Left lung (tissue), 10 donors: ENCODE measurements around the gene KIF21A. TPM values are rescaled to one million over a fixed set of nuclear protein-coding genes. Genes with fewer than 3 reads are reported as not detected.
A peak's percentile ranks its signal among the peaks of the same experiment; 100 is the strongest.

Source experiments
- ATAC-seq: fragments of 200-7000 bp; cut with Tn5 transposase; one replicate; pipeline ENCODE4 v1.9.1; 2020; ENCODE audit warnings: moderate library complexity
- DNase-seq, 4 donors: peaks; one replicate each; pipeline ENCODE4 v3.0.0-alpha.2; 2013 to 2020
- H3K27ac ChIP-seq, 2 donors: fragments of 200-600 bp; sonication (generic) in 1 of 2; one replicate each; pipeline versions ENCODE4 v1.5.0 to v1.8.0; 2020 to 2021
- H3K27me3 ChIP-seq, 2 donors: fragments of 200-600 bp; sonication (generic) in 1 of 2; one replicate each; pipeline versions ENCODE4 v1.5.0 to v1.8.0; 2020 to 2021
- H3K36me3 ChIP-seq, 2 donors: fragments of 200-600 bp; sonication (generic) in 1 of 2; one replicate each; pipeline versions ENCODE4 v1.5.0 to v1.8.0; 2020 to 2021
- H3K4me1 ChIP-seq, 2 donors: fragments of 200-600 bp; one replicate each; pipeline ENCODE4 v1.8.0; 2021
- H3K4me3 ChIP-seq, 2 donors: fragments of 200-600 bp; sonication (generic) in 1 of 2; one replicate each; pipeline versions ENCODE4 v1.5.0 to v1.8.0; 2020 to 2021; ENCODE audit warnings: mild to moderate bottlenecking in 1 of 2
- H3K9me3 ChIP-seq, 2 donors: fragments of 200-600 bp; sonication (generic) in 1 of 2; one replicate each; pipeline versions ENCODE4 v1.5.0 to v1.8.0; 2020 to 2021
- CTCF ChIP-seq, 2 donors: fragments of 200-600 bp; sonication (generic) in 1 of 2; IDR thresholded peaks; one replicate each; pipeline versions ENCODE4 v1.5.0 to v1.8.0; 2021; ENCODE audit warnings: antibody characterized with exemption in 2 of 2
- intact Hi-C, 2 donors: fragments of 100-400 bp; cut with DNase I; formaldehyde crosslinking; loops; one replicate each; pipeline versions ENCODE4 v1.11.2 to v1.14.2; 2022
- polyA plus RNA-seq, 6 donors: library from polyadenylated mRNA; unstranded; fragments of 120-200 nt; gene quantifications; one replicate each; pipeline ENCODE4 v1.2.1, GENCODE V29; 2013; ENCODE audit not compliant: insufficient read length in 6 of 6
- total RNA-seq, 2 donors: library from RNA; stranded (reverse); fragmentation: NEBNext Ultra II Directional; extraction: Animal tissue kit (Norgen Biotek cat#: 25700); gene quantifications; one replicate each; pipeline ENCODE4 v1.2.1, GENCODE V29; 2021
- donor health status: DM: no; HTN: yes; CAD: no.
- donor health status: DM: no; HTN: no; CAD: no.

KIF21A gene
- total and polyA plus RNA-seq, 8 donors, result 12.7 to 19.7 (median 15.6) TPM

GRCh38 chr12:39440101-39440500, 2.8 kb downstream of the KIF21A start:
- DNase-seq, result no peak
- Histone ChIP-seq H3K9me3 (no peaks in the 10 kb centered on the region), H3K27me3 (peaks cover 0 to 45% of the 10 kb centered on the region in 2 donors), H3K4me1 (peaks cover 0 to 14% of the 10 kb centered on the region in 2 donors), H3K36me3 (no peaks in the 10 kb centered on the region), H3K4me3 (no peak overlapping the region), H3K27ac (no peak overlapping the region)
- no peak for ATAC-seq
- TF ChIP-seq CTCF (IDR thresholded peaks at IDR 0.05), result no peak
- intact Hi-C loops, result no loop called here

GRCh38 chr12:39435531-39435930, 7.4 kb downstream of the KIF21A start:
- Histone ChIP-seq H3K4me3 (no peak overlapping the region), H3K27me3 (no peaks in the 10 kb centered on the region), H3K4me1 (no peaks in the 10 kb centered on the region), H3K9me3 (no peaks in the 10 kb centered on the region), H3K36me3 (no peaks in the 10 kb centered on the region), H3K27ac (no peak overlapping the region)
- ATAC-seq (no peak), DNase-seq (no peak)
- intact Hi-C loops, result no loop called here
- no peak for TF ChIP-seq CTCF (IDR thresholded peaks at IDR 0.05)

GRCh38 chr12:39431797-39432196, 11.1 kb downstream of the KIF21A start:
- Histone ChIP-seq H3K27me3 (no peaks in the 10 kb centered on the region), H3K27ac (no peak overlapping the region), H3K4me3 (no peak overlapping the region), H3K4me1 (no peaks in the 10 kb centered on the region), H3K36me3 (no peaks in the 10 kb centered on the region), H3K9me3 (no peaks in the 10 kb centered on the region)
- no peak for ATAC-seq
- intact Hi-C loops, result no loop called here
- DNase-seq, result no peak
- TF ChIP-seq CTCF (IDR thresholded peaks at IDR 0.05), result no peak

GRCh38 chr12:39431002-39431796, 11.7 kb downstream of the KIF21A start:
- DNase-seq (no peak), ATAC-seq (peak; percentile 19)
- H3K27me3 ChIP-seq, result no peaks in the 10 kb centered on the region
- H3K36me3 ChIP-seq, result no peaks in the 10 kb centered on the region
- no peaks in the 10 kb centered on the region for H3K9me3 ChIP-seq
- intact Hi-C loops, result no loop called here
- no peaks in the 10 kb centered on the region for H3K4me1 ChIP-seq
- no peak for TF ChIP-seq CTCF (IDR thresholded peaks at IDR 0.05)
- no peak overlapping the region for H3K4me3 ChIP-seq
- H3K27ac ChIP-seq, result no peak overlapping the region

GRCh38 chr12:39429809-39430208, 13.1 kb downstream of the KIF21A start:
- no peak for DNase-seq
- intact Hi-C loops, result no loop called here
- Histone ChIP-seq H3K36me3 (no peaks in the 10 kb centered on the region), H3K27ac (no peak overlapping the region), H3K9me3 (no peaks in the 10 kb centered on the region), H3K27me3 (no peaks in the 10 kb centered on the region), H3K4me1 (no peaks in the 10 kb centered on the region), H3K4me3 (no peak overlapping the region)
- ATAC-seq, result no peak
- TF ChIP-seq CTCF (IDR thresholded peaks at IDR 0.05), result no peak
